H7 (cell line): ENCODE results near the gene COL7A1. TPM values are rescaled to one million over a fixed set of nuclear protein-coding genes. Genes with fewer than 3 reads are reported as not detected.
A peak's percentile ranks its signal among the peaks of the same experiment; 100 is the strongest.

Source experiments
- DNase-seq: peaks from one replicate; pipeline ENCODE4 v3.0.0; 2012
- H3K27me3 ChIP-seq: 2 replicates; pipeline ENCODE4 v1.6.0; 2011; ENCODE audit warnings: mild to moderate bottlenecking, low read length; ENCODE audit not compliant: control insufficient read depth, insufficient read depth
- H3K36me3 ChIP-seq: replicated peaks from 2 replicates; pipeline ENCODE4 v1.5.1; 2011; ENCODE audit warnings: low read length; ENCODE audit not compliant: control insufficient read depth, insufficient read depth
- H3K4me3 ChIP-seq: 2 replicates; pipeline ENCODE4 v1.5.1; 2011; ENCODE audit warnings: low read depth, mild to moderate bottlenecking, control low read depth, low read length, moderate library complexity; ENCODE audit not compliant: insufficient read depth
- total RNA-seq: library from RNA; depleted of rRNA; stranded (reverse); fragments of >200 nt; shearing (Covaris generic); gene quantifications from 2 replicates; pipeline ENCODE4 v1.2.3, GENCODE V29; 2014; rRNA removed

COL7A1 gene
- total RNA-seq, result 19.4 and 29.4 TPM in 2 replicates

GRCh38 chr3:48595075-48595525 lies at the start of gene COL7A1:
Gene COL7A1 (minus strand): TSS chr3:48595329. CDS start chr3:48595159, 170 bp downstream.
- Histone ChIP-seq H3K27me3 (peaks cover 7% of the 10 kb centered on the region), H3K4me3 (peak within 1 kb of the TSS; percentile 50), H3K36me3 (peaks cover 15% of the 10 kb centered on the region)
- no peak for DNase-seq

GRCh38 chr3:48642605-48643004 lies 47.5 kb upstream of the COL7A1 start:
- DNase-seq, result no peak
- H3K36me3 ChIP-seq, result peaks cover 33% of the 10 kb centered on the region
- H3K4me3 ChIP-seq, result no peak overlapping the region
- H3K27me3 ChIP-seq, result no peaks in the 10 kb centered on the region; the same call in 1 of the 2 replicates

- H3K27me3 ChIP-seq, result no peaks in the 10 kb centered on the region; the same call in 1 of the 2 replicates
- DNase-seq, result no peak
- H3K4me3 ChIP-seq, result no peak overlapping the region
- peaks cover 29% of the 10 kb centered on the region for H3K36me3 ChIP-seq
Observed at GRCh38 chr3:48641396-48641795, 46.3 kb upstream of the COL7A1 start.

- H3K4me3 ChIP-seq, result no peak overlapping the region
- H3K36me3 ChIP-seq, result peaks cover 20% of the 10 kb centered on the region
- no peak for DNase-seq
- no peaks in the 10 kb centered on the region; the same call in 1 of the 2 replicates for H3K27me3 ChIP-seq
Observed at GRCh38 chr3:48639944-48640606, 44.9 kb upstream of the COL7A1 start.

GRCh38 chr3:48637305-48637704 lies 42.2 kb upstream of the COL7A1 start:
- Histone ChIP-seq H3K4me3 (no peak overlapping the region), H3K36me3 (peaks cover 15% of the 10 kb centered on the region), H3K27me3 (no peaks in the 10 kb centered on the region; the same call in 1 of the 2 replicates)
- DNase-seq, result no peak

- Histone ChIP-seq H3K27me3 (no peaks in the 10 kb centered on the region; the same call in 1 of the 2 replicates), H3K36me3 (peaks cover 18% of the 10 kb centered on the region), H3K4me3 (peak overlapping the region; percentile 96)
- DNase-seq, result no peak
Observed at GRCh38 chr3:48636149-48636655, 41.1 kb upstream of the COL7A1 start.

- peak; percentile 100 for DNase-seq
- Histone ChIP-seq H3K36me3 (peaks cover 23% of the 10 kb centered on the region), H3K4me3 (peak within 1 kb of the TSS; percentile 96), H3K27me3 (no peaks in the 10 kb centered on the region)
Observed at GRCh38 chr3:48635222-48636021, 40.3 kb upstream of the COL7A1 start, which contains the start of gene SLC26A6. Gene SLC26A6 (minus strand): TSS chr3:48635461. CDS start chr3:48635393, 68 bp downstream.

GRCh38 chr3:48634661-48635221 lies 39.6 kb upstream of the COL7A1 start:
- Histone ChIP-seq H3K27me3 (no peaks in the 10 kb centered on the region), H3K4me3 (peak overlapping the region; percentile 96), H3K36me3 (peaks cover 28% of the 10 kb centered on the region)
- peak; percentile 95 for DNase-seq

- Histone ChIP-seq H3K27me3 (no peaks in the 10 kb centered on the region), H3K36me3 (peaks cover 27% of the 10 kb centered on the region), H3K4me3 (no peak overlapping the region)
- DNase-seq, result no peak
Observed at GRCh38 chr3:48633743-48634142, 38.6 kb upstream of the COL7A1 start.

GRCh38 chr3:48633256-48633655 lies 38.1 kb upstream of the COL7A1 start:
- Histone ChIP-seq H3K4me3 (no peak overlapping the region), H3K36me3 (peaks cover 32% of the 10 kb centered on the region), H3K27me3 (no peaks in the 10 kb centered on the region)
- no peak for DNase-seq

GRCh38 chr3:48631516-48632448 lies 36.7 kb upstream of the COL7A1 start:
- no peak for DNase-seq
- Histone ChIP-seq H3K36me3 (peaks cover 45% of the 10 kb centered on the region), H3K27me3 (no peaks in the 10 kb centered on the region), H3K4me3 (no peak overlapping the region)

- no peak for DNase-seq
- Histone ChIP-seq H3K27me3 (no peaks in the 10 kb centered on the region), H3K4me3 (no peak overlapping the region), H3K36me3 (peaks cover 51% of the 10 kb centered on the region)
Observed at GRCh38 chr3:48630833-48631232, 35.7 kb upstream of the COL7A1 start.

GRCh38 chr3:48630407-48630806 lies 35.3 kb upstream of the COL7A1 start:
- Histone ChIP-seq H3K36me3 (peaks cover 53% of the 10 kb centered on the region), H3K4me3 (no peak overlapping the region), H3K27me3 (no peaks in the 10 kb centered on the region)
- no peak for DNase-seq
